B cell (primary cell): Measurements from ENCODE around the gene CAMK2G. TPM values are rescaled to one million over a fixed set of nuclear protein-coding genes. Genes with fewer than 3 reads are reported as not detected.

Experiments used
- ATAC-seq: fragments of 200-7000 bp; cut with Tn5 transposase; one replicate; pipeline ENCODE4 v1.10.0; 2021; ENCODE audit warnings: low read depth, mild to moderate bottlenecking, moderate number of reproducible peaks, moderate library complexity
- CTCF ChIA-PET: fragments of 350-600 bp; sonication (Branson Sonifier 250); formaldehyde crosslinking; loops from one replicate; lab custom pipeline; 2021; ENCODE audit warnings: antibody characterized with exemption, inconsistent platforms; lab: Charles Lee
- POLR2A ChIA-PET: fragments of 350-600 bp; sonication (Branson Sonifier 250); formaldehyde crosslinking; loops from one replicate; lab custom pipeline; 2021; ENCODE audit warnings: antibody characterized with exemption; lab: Charles Lee
- DNase-seq: peaks from one replicate; pipeline ENCODE4 v3.0.0; 2013
- H2AFZ ChIP-seq: 2 replicates; pipeline ENCODE4 v1.6.1; 2012; ENCODE audit warnings: mild to moderate bottlenecking, low read depth, low read length; ENCODE audit not compliant: insufficient read depth, poor library complexity, severe bottlenecking
- H3K27ac ChIP-seq, 2 donors: 1 replicate in 1 of 2; 2 replicates in 1 of 2; pipeline ENCODE4 v1.5.1; 2012 to 2013; ENCODE audit warnings: low read length in 2 of 2, mild to moderate bottlenecking in 2 of 2, moderate library complexity in 1 of 2
- H3K27me3 ChIP-seq, 4 experiments: fragments of 200-600 bp in 1 of 4; sonication (generic) in 1 of 4; replicated peaks in 1 of 4; 1 replicate in 2 of 4; 2 replicates in 2 of 4; pipeline versions ENCODE4 v1.6.1 to v1.7.0; 2013 to 2016; ENCODE audit warnings: low read length in 3 of 4, mild to moderate bottlenecking in 2 of 4, mixed read lengths in 1 of 4, moderate library complexity in 1 of 4; ENCODE audit not compliant: insufficient read depth in 4 of 4, control insufficient read depth in 3 of 4; ENCODE audit errors: control extremely low read depth in 1 of 4
- H3K36me3 ChIP-seq, 2 experiments: replicated peaks in 1 of 2; 1 replicate in 1 of 2; 2 replicates in 1 of 2; pipeline versions ENCODE4 v1.6.1 to v1.7.1; 2013; ENCODE audit warnings: low read length in 1 of 2; ENCODE audit not compliant: insufficient read depth in 2 of 2, control insufficient read depth in 1 of 2; ENCODE audit errors: control extremely low read depth in 1 of 2, extremely low read depth in 1 of 2
- H3K4me1 ChIP-seq, 2 donors: fragments of 200-600 bp in 1 of 2; sonication (generic) in 1 of 2; 1 replicate in 1 of 2; 2 replicates in 1 of 2; pipeline versions ENCODE4 v1.5.1 to v1.6.1; 2013 to 2017; ENCODE audit warnings: low read length in 2 of 2; ENCODE audit not compliant: control insufficient read depth in 2 of 2, insufficient read depth in 2 of 2
- H3K4me2 ChIP-seq: replicated peaks from 2 replicates; pipeline ENCODE3; 2012; ENCODE audit warnings: mild to moderate bottlenecking, low read depth, low read length; ENCODE audit not compliant: poor library complexity, severe bottlenecking
- H3K4me3 ChIP-seq, 5 experiments: fragments of 200-600 bp in 1 of 5; sonication (generic) in 1 of 5; 1 replicate in 3 of 5; 2 replicates in 2 of 5; pipeline versions ENCODE4 v1.5.1 to v1.7.0; 2011 to 2016; ENCODE audit warnings: low read length in 4 of 5, mild to moderate bottlenecking in 4 of 5, low read depth in 2 of 5, control low read depth in 1 of 5, moderate library complexity in 1 of 5; ENCODE audit not compliant: insufficient read depth in 1 of 5; ENCODE audit errors: control extremely low read depth in 1 of 5, extremely low read depth in 1 of 5
- H3K79me2 ChIP-seq: fragments of 200-600 bp; sonication (generic); one replicate; pipeline ENCODE4 v1.6.0; 2016; ENCODE audit warnings: low read length; ENCODE audit not compliant: control insufficient read depth, insufficient read depth
- H3K9ac ChIP-seq: fragments of 200-600 bp; sonication (generic); 2 replicates; pipeline ENCODE4 v1.6.1; 2017; ENCODE audit warnings: mild to moderate bottlenecking, low read length, moderate library complexity
- H3K9me3 ChIP-seq, 3 donors: one replicate each; pipeline versions ENCODE4 v1.6.1 to v1.7.1; 2013; ENCODE audit warnings: low read length in 2 of 3; ENCODE audit not compliant: control insufficient read depth in 2 of 3, insufficient read depth in 1 of 3; ENCODE audit errors: control extremely low read depth in 1 of 3
- H4K20me1 ChIP-seq: 2 replicates; pipeline ENCODE4 v1.6.0; 2012; ENCODE audit warnings: mild to moderate bottlenecking, low read length; ENCODE audit not compliant: insufficient read depth, control insufficient read depth, poor library complexity, severe bottlenecking
- H3K27ac Mint-ChIP-seq: one replicate; pipeline ENCODE4 v1.8.0; 2021; ENCODE audit warnings: mixed read lengths
- H3K27me3 Mint-ChIP-seq: one replicate; pipeline ENCODE4 v1.8.0; 2021; ENCODE audit warnings: mixed read lengths
- H3K4me1 Mint-ChIP-seq: one replicate; pipeline ENCODE4 v1.8.0; 2021; ENCODE audit warnings: mixed read lengths
- H3K4me3 Mint-ChIP-seq: one replicate; pipeline ENCODE4 v1.8.0; 2021; ENCODE audit warnings: mixed read lengths
- H3K9me3 Mint-ChIP-seq: one replicate; pipeline ENCODE4 v1.8.0; 2022; ENCODE audit warnings: mixed read lengths; ENCODE audit not compliant: insufficient read depth
- CTCF ChIP-seq: fragments of 200-600 bp; IDR thresholded peaks from one replicate; pipeline ENCODE4 v1.8.0; 2022; ENCODE audit warnings: antibody characterized with exemption, mild to moderate bottlenecking
- EZH2 ChIP-seq: IDR thresholded peaks from 2 replicates; pipeline ENCODE4 v1.6.1; 2012; ENCODE audit warnings: borderline replicate concordance, low read depth, mild to moderate bottlenecking, moderate library complexity, low read length; ENCODE audit not compliant: insufficient read depth, poor library complexity, severe bottlenecking
- WGBS: methylation state at CpG from one replicate; pipeline ENCODE4 v1.1.5; 2013; ENCODE audit warnings: missing lambda C conversion rate; ENCODE audit not compliant: insufficient coverage; 5-methylcytosine and 5-hydroxymethylcytosine counted together
- intact Hi-C: fragments of 100-400 bp; cut with micrococcal nuclease; formaldehyde crosslinking; loops from one replicate; pipeline ENCODE4 v1.10.0; 2022
- polyA plus RNA-seq: library from polyadenylated mRNA; depleted of rRNA; stranded (reverse); fragments of >200 nt; gene quantifications from 2 replicates; pipeline ENCODE4 v1.2.3, GENCODE V29; 2012
- total RNA-seq, 2 donors: library from RNA; stranded (reverse); fragments of 120-200 nt in 1 of 2; gene quantifications; 1 replicate in 1 of 2; 2 replicates in 1 of 2; pipeline versions ENCODE4 v1.2.3 to v1.2.4, GENCODE V29; 2013 to 2022

The CAMK2G gene
- total and polyA plus RNA-seq, 2 donors (not counting 1 experiment from before 2014, with no cell fraction given): 42.7 to 48.7 TPM

- 11% methylated on average over 7 of the region's 11 CpGs for whole genome bisulfite sequencing
- ATAC-seq: peak; percentile 92
Observed at GRCh38 chr10:73865459-73866442, 8.6 kb downstream of the CAMK2G start.

More at GRCh38 chr10:73865459-73866442, 8.6 kb downstream of the CAMK2G start:
- DNase-seq: peak; percentile 84
- H3K36me3 ChIP-seq: peaks cover 0 to 32% of the 10 kb centered on the region in 2 experiments
- intact Hi-C loops: loop anchor here (1.0 to 2.0 kb wide), 3 partner anchors 10 to 17 kb away; no protein-coding TSS in a partner anchor
- no peaks in the 10 kb centered on the region for H3K27me3 ChIP-seq
- Mint-ChIP-seq H3K27me3 (no peaks in the 10 kb centered on the region), H3K27ac (peak overlapping the region; percentile 96), H3K4me3 (peak overlapping the region; percentile 81), H3K4me1 (peaks cover 57% of the 10 kb centered on the region), H3K9me3 (no peaks in the 10 kb centered on the region)
- no peaks in the 10 kb centered on the region for H4K20me1 ChIP-seq
- POLR2A ChIA-PET: interaction anchor here (0.6 to 2.4 kb wide), 5 partner anchors 9 to 1501 kb away, joined by 3 to 9 read pairs (median 3); partner anchors contain the start of gene CAMK2G
- peak overlapping the region; percentile 68 to 81 for H3K27ac ChIP-seq
- H3K9me3 ChIP-seq: no peaks in the 10 kb centered on the region
- CTCF ChIA-PET: interaction anchor here (0.7 to 9.4 kb wide), 9 partner anchors 8 to 20 kb away, joined by 3 to 102 read pairs (median 4); partner anchors contain the start of gene CAMK2G
- H2AFZ ChIP-seq: peak overlapping the region; percentile 31
- peaks cover 36 to 45% of the 10 kb centered on the region in 2 donors for H3K4me1 ChIP-seq
- no peak for TF ChIP-seq CTCF
- no peak for TF ChIP-seq EZH2
- H3K4me3 ChIP-seq: peak overlapping the region; percentile 19 to 58 (median 42)
- H3K79me2 ChIP-seq: peaks cover 67% of the 10 kb centered on the region
- H3K9ac ChIP-seq: peak overlapping the region; percentile 48
- peak overlapping the region; percentile 79 for H3K4me2 ChIP-seq
